OCI-LY7 (cell line): ENCODE data around the gene YWHAQ. TPM values are rescaled to one million over a fixed set of nuclear protein-coding genes. Genes with fewer than 3 reads are reported as not detected.

Experiments
- BruUV-seq: library from RNA; stranded (reverse); fragments of 400-500 nt; replicated peaks from 2 replicates; lab custom pipeline; 2021; lab: Mats Ljungman, UMichigan
- CTCF ChIA-PET: fragments of 300-600 bp; sonication (Branson Sonifier 250); formaldehyde crosslinking; loops from one replicate; lab custom pipeline; 2022; ENCODE audit warnings: antibody characterized with exemption; ENCODE audit not compliant: unreplicated experiment; lab: Charles Lee
- POLR2A ChIA-PET: fragments of 300-600 bp; sonication (Branson Sonifier 250); formaldehyde crosslinking; loops from one replicate; lab custom pipeline; 2022; ENCODE audit warnings: antibody characterized with exemption; lab: Charles Lee
- DNase-seq: peaks from one replicate; pipeline ENCODE4 v3.0.0-alpha.2; 2015; ENCODE audit warnings: low spot score
- H2AFZ ChIP-seq: fragments of 200-600 bp; sonication (generic), shearing (Covaris generic); 2 replicates; pipeline ENCODE4 v1.6.1; 2014; ENCODE audit warnings: mild to moderate bottlenecking, antibody characterized with exemption, low read length, moderate library complexity
- H3K27ac ChIP-seq: fragments of 200-600 bp; sonication (generic); 2 replicates; pipeline ENCODE4 v1.5.1; 2014; ENCODE audit warnings: mixed run types, low read depth, mild to moderate bottlenecking, moderate library complexity, low read length, inconsistent platforms; ENCODE audit not compliant: poor library complexity, severe bottlenecking
- H3K36me3 ChIP-seq: fragments of 200-600 bp; sonication (generic); 2 replicates; pipeline ENCODE4 v1.6.1; 2014; ENCODE audit warnings: mild to moderate bottlenecking, antibody characterized with exemption, low read length, moderate library complexity, mixed read lengths; ENCODE audit not compliant: insufficient read depth
- H3K4me1 ChIP-seq: fragments of 200-600 bp; sonication (generic); 2 replicates; pipeline ENCODE4 v1.5.1; 2014; ENCODE audit warnings: mild to moderate bottlenecking, low read length; ENCODE audit not compliant: insufficient read depth, poor library complexity, severe bottlenecking
- H3K4me2 ChIP-seq: fragments of 200-600 bp; sonication (generic); 2 replicates; pipeline ENCODE4 v1.6.1; 2014; ENCODE audit warnings: mild to moderate bottlenecking, low read length
- H3K4me3 ChIP-seq: fragments of 200-600 bp; sonication (generic); 2 replicates; pipeline ENCODE4 v1.5.1; 2014; ENCODE audit warnings: mild to moderate bottlenecking, low read depth, low read length; ENCODE audit not compliant: poor library complexity, severe bottlenecking
- H3K79me2 ChIP-seq: fragments of 200-600 bp; sonication (generic); 2 replicates; pipeline ENCODE4 v1.6.1; 2016; ENCODE audit warnings: low read depth, mild to moderate bottlenecking, low read length, moderate library complexity, mixed read lengths; ENCODE audit not compliant: insufficient read depth
- H3K9me2 ChIP-seq: fragments of 200-600 bp; sonication (generic); 2 replicates; pipeline ENCODE4 v1.6.1; 2016; ENCODE audit warnings: mild to moderate bottlenecking, low read length, mixed read lengths; ENCODE audit not compliant: insufficient read depth
- H3K9me3 ChIP-seq: fragments of 200-600 bp; sonication (generic); 2 replicates; pipeline ENCODE4 v1.6.1; 2014; ENCODE audit warnings: mild to moderate bottlenecking, mixed run types, low read length, mixed read lengths
- H4K20me1 ChIP-seq: fragments of 200-600 bp; sonication (generic); 2 replicates; pipeline ENCODE4 v1.6.1; 2014; ENCODE audit warnings: mild to moderate bottlenecking, antibody characterized with exemption, low read length, moderate library complexity, mixed read lengths; ENCODE audit not compliant: insufficient read depth
- CTCF ChIP-seq: fragments of 200-600 bp; sonication (generic); conservative IDR thresholded peaks from 2 replicates; pipeline ENCODE4 v1.5.1; 2014; ENCODE audit warnings: mild to moderate bottlenecking, antibody characterized with exemption, low read length, moderate library complexity, mixed read lengths
- EZH2phosphoT487 ChIP-seq: fragments of 200-600 bp; sonication (generic); IDR thresholded peaks from 2 replicates; pipeline ENCODE4 v1.6.1; 2018; ENCODE audit warnings: low read depth, borderline replicate concordance, mild to moderate bottlenecking, mixed run types, antibody characterized with exemption, low read length, moderate library complexity, mixed read lengths
- intact Hi-C: fragments of 100-400 bp; cut with micrococcal nuclease; formaldehyde crosslinking; loops from one replicate; pipeline ENCODE4 v1.10.0; 2022; ENCODE audit not compliant: unreplicated experiment
- total RNA-seq, 2 experiments: library from RNA; depleted of rRNA in 1 of 2; stranded (reverse); fragments of >200 nt in 1 of 2; shearing (Covaris generic) in 1 of 2; gene quantifications; 2 replicates each; pipeline ENCODE4 v1.2.3, GENCODE V29; 2014 to 2022

Gene YWHAQ
- total RNA-seq, 2 experiments from 2014 or later = 181 to 252 TPM

GRCh38 chr2:9570182-9571060, 60.4 kb downstream of the YWHAQ start:
- no peaks in the 10 kb centered on the region for H4K20me1 ChIP-seq
- POLR2A ChIA-PET = interaction anchor here (0.6 to 2.0 kb wide), 6 partner anchors 10 to 45 kb away, joined by 3 to 7 read pairs (median 4); partner anchors contain the start of gene ADAM17
- H3K4me2 ChIP-seq = no peak overlapping the region
- H3K9me2 ChIP-seq = no peaks in the 10 kb centered on the region
- BruUV-seq = no TSS peak
- no peaks in the 10 kb centered on the region for H3K79me2 ChIP-seq
- no peak overlapping the region for H2AFZ ChIP-seq
- no peak overlapping the region for H3K4me3 ChIP-seq
- no peak for DNase-seq
- no peak overlapping the region for H3K27ac ChIP-seq
- H3K4me1 ChIP-seq = no peaks in the 10 kb centered on the region
- intact Hi-C loops = no loop called here
- CTCF ChIA-PET = no interaction called here
- H3K36me3 ChIP-seq = no peaks in the 10 kb centered on the region
- H3K9me3 ChIP-seq = no peaks in the 10 kb centered on the region
- no peak for TF ChIP-seq CTCF
- no peak for TF ChIP-seq EZH2phosphoT487

DNA sequence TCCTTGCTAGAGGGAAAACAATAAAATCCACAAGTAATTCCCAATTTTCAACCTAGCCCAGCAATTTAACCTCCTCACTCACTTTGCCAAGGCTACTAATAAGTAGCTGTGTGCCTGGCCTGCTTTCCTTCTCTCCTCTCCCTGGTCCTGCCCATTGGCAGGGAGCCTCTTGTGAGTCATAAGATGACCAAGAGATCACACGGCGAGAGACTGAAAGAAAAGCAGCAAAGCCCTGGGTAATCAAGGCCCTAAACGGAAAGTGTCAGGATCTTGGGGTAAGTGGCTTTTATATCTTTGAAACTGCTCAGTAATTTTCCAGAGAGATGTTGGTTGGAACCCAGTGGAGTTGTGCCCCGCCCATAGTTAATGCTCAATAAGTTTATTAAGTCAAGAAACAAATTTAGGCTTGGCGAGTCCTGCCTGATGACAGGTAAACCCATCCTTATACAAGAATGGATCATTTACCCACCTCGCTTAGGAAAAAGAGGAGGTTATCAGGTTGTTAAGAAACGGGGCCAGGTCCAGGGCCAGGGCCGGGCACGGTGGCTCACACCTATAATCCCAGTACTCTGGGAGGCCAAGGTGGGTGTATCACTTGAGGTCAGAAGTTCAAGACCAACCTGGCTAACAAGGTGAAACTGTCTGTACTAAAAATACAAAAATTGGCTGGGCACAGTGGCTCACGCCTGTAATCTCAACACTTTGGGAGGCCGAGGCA, 65.2 kb downstream of the YWHAQ start:
- Histone ChIP-seq H3K79me2 (no peaks in the 10 kb centered on the region), H3K4me1 (no peaks in the 10 kb centered on the region), H3K4me2 (no peak overlapping the region), H3K36me3 (peaks cover 6% of the 10 kb centered on the region), H2AFZ (no peak overlapping the region), H3K9me3 (no peaks in the 10 kb centered on the region), H4K20me1 (no peaks in the 10 kb centered on the region), H3K27ac (no peak overlapping the region), H3K9me2 (no peaks in the 10 kb centered on the region), H3K4me3 (no peak overlapping the region)
- ChIA-PET CTCF (no interaction called here), POLR2A (no interaction called here)
- no peak for DNase-seq
- intact Hi-C loops = no loop called here
- no TSS peak for BruUV-seq
- no peak for TF ChIP-seq CTCF
- no peak for TF ChIP-seq EZH2phosphoT487
